ENCODE results near the gene CMIP.

CMIP gene

DNA sequence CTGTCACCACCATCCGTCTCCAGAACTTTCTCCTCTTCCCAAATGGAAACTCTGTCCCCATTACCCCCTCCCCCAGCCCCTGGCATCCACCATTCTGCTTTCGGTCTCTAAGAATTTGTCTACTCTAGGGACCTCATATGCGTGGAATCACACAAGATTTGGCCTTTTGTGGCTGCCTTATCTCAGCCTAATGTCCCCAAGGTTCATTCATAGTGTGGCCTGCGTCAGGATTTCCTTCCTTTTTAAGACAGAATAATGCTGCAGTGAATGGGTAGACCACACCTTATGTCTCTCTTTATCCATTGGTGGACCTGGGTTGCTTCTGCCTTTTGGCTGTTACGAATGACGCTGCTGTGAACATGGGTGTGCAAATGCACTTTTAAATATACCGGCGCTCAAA is 194.7 kb downstream of the CMIP start:
- H3K4me2 ChIP-seq (ENCODE audit: low read depth, low read length, poor library complexity, severe bottlenecking) = no peak overlapping the region
- no peaks in the 10 kb centered on the region for H3K9me2 ChIP-seq (replicated peaks; ENCODE audit: low read depth, low read length)
- TF ChIP-seq, protein P1, sequence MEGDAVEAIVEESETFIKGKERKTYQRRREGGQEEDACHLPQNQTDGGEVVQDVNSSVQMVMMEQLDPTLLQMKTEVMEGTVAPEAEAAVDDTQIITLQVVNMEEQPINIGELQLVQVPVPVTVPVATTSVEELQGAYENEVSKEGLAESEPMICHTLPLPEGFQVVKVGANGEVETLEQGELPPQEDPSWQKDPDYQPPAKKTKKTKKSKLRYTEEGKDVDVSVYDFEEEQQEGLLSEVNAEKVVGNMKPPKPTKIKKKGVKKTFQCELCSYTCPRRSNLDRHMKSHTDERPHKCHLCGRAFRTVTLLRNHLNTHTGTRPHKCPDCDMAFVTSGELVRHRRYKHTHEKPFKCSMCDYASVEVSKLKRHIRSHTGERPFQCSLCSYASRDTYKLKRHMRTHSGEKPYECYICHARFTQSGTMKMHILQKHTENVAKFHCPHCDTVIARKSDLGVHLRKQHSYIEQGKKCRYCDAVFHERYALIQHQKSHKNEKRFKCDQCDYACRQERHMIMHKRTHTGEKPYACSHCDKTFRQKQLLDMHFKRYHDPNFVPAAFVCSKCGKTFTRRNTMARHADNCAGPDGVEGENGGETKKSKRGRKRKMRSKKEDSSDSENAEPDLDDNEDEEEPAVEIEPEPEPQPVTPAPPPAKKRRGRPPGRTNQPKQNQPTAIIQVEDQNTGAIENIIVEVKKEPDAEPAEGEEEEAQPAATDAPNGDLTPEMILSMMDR (conservative IDR thresholded peaks at IDR 0.05; ENCODE audit: low read length) = no peak
- no peak for TF ChIP-seq EZH2phosphoT487 (IDR thresholded peaks at IDR 0.05; ENCODE audit: borderline replicate concordance)
- no peaks in the 10 kb centered on the region for H3K79me2 ChIP-seq (ENCODE audit: insufficient read depth, low read length)
- no peaks in the 10 kb centered on the region for H3F3A ChIP-seq (ENCODE audit: low read depth)
- no peaks in the 10 kb centered on the region for H3K4me1 ChIP-seq (ENCODE audit: insufficient read depth, low read length, poor library complexity, severe bottlenecking)
- H4K20me1 ChIP-seq (ENCODE audit: insufficient read depth, low read length, poor library complexity, severe bottlenecking) = no peaks in the 10 kb centered on the region
- H3K9ac ChIP-seq (ENCODE audit: low read depth, low read length, poor library complexity, severe bottlenecking) = no peak overlapping the region
- no peaks in the 10 kb centered on the region for H3K36me3 ChIP-seq (ENCODE audit: insufficient read depth, low read length)
- H3K9me3 ChIP-seq (ENCODE audit: insufficient read depth, low read depth, low read length) = no peaks in the 10 kb centered on the region
- H2AFZ ChIP-seq (ENCODE audit: low read length) = no peak overlapping the region
- H3K27me3 ChIP-seq (ENCODE audit: insufficient read depth, low read length, poor library complexity, severe bottlenecking) = no peaks in the 10 kb centered on the region
- H3K4me3 ChIP-seq (ENCODE audit: low read length, poor library complexity, severe bottlenecking) = no peak overlapping the region

DNA sequence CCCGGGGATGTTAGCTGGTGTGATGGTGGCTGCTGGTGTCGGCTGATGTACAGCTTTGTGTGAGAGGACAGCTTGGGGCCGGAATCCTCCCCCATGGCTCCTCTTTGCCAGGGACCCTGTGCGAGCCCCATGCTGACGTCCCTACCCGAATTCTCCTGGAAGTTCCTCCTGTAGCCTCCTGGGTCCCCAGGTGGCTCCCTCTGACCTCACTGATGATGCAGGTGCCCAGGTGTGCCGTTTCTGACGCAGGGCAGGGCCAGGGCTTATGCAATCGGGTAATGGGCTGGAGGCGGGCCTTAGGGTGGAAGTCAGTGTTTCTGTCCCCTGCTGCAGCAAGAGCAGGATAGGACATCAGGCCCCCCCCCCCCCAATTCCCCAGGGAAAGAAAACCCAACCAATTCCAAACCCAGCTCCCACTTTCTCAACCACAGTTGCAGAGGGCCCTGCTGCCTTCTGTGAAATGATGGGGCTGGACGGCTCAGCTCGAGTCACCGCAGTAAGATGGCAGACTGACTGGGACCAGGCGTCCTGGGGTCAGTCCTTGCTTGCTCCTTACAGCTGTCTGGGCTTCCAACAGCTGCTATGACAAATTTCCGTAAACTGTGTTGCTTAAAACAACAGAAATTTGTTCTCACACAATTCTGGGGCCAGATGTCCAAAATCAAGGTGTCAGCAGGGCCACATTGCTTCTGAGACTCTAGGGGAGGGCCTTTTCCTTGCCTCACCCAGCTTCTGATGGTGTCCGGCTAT is 195.5 kb downstream of the CMIP start:
- Histone ChIP-seq H3K79me2 (ENCODE audit: insufficient read depth, low read length) (no peaks in the 10 kb centered on the region), H2AFZ (ENCODE audit: low read length) (no peak overlapping the region), H3K27me3 (ENCODE audit: insufficient read depth, low read length, poor library complexity, severe bottlenecking) (no peaks in the 10 kb centered on the region), H3K9me2 (replicated peaks; ENCODE audit: low read depth, low read length) (no peaks in the 10 kb centered on the region), H3K4me1 (ENCODE audit: insufficient read depth, low read length, poor library complexity, severe bottlenecking) (no peaks in the 10 kb centered on the region), H4K20me1 (ENCODE audit: insufficient read depth, low read length, poor library complexity, severe bottlenecking) (no peaks in the 10 kb centered on the region), H3K9me3 (ENCODE audit: insufficient read depth, low read depth, low read length) (no peaks in the 10 kb centered on the region), H3K36me3 (ENCODE audit: insufficient read depth, low read length) (no peaks in the 10 kb centered on the region), H3K4me2 (ENCODE audit: low read depth, low read length, poor library complexity, severe bottlenecking) (no peak overlapping the region), H3K4me3 (ENCODE audit: low read length, poor library complexity, severe bottlenecking) (no peak overlapping the region), H3K9ac (ENCODE audit: low read depth, low read length, poor library complexity, severe bottlenecking) (no peak overlapping the region), H3F3A (ENCODE audit: low read depth) (no peaks in the 10 kb centered on the region)
- TF ChIP-seq, protein P1 (conservative IDR thresholded peaks at IDR 0.05; ENCODE audit: low read length) = no peak
- TF ChIP-seq EZH2phosphoT487 (IDR thresholded peaks at IDR 0.05; ENCODE audit: borderline replicate concordance) = no peak

DNA sequence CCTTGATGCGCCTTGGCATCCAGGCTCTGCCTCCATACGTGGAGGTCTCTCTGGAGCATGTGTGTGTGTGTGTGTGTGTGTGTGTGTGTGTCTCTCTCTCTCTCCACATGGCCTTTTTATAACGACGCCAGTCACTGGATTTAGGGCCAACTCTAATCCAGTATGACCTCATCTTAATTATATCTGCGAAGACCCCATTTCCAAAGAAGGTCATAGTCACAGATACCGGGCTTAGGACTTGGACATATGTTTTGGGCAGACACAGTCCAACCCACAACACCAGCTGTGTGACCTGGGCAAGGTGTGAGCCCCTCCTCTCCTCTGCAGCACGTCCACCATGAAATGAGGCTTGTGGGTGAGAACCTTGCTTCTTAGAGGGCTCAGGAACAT is 196.1 kb downstream of the CMIP start:
- H3K9ac ChIP-seq (ENCODE audit: low read depth, low read length, poor library complexity, severe bottlenecking) = no peak overlapping the region
- no peak overlapping the region for H3K4me2 ChIP-seq (ENCODE audit: low read depth, low read length, poor library complexity, severe bottlenecking)
- no peaks in the 10 kb centered on the region for H4K20me1 ChIP-seq (ENCODE audit: insufficient read depth, low read length, poor library complexity, severe bottlenecking)
- no peak overlapping the region for H3K4me3 ChIP-seq (ENCODE audit: low read length, poor library complexity, severe bottlenecking)
- no peaks in the 10 kb centered on the region for H3K9me3 ChIP-seq (ENCODE audit: insufficient read depth, low read depth, low read length)
- H3K27me3 ChIP-seq (ENCODE audit: insufficient read depth, low read length, poor library complexity, severe bottlenecking) = no peaks in the 10 kb centered on the region
- H3K79me2 ChIP-seq (ENCODE audit: insufficient read depth, low read length) = no peaks in the 10 kb centered on the region
- H3K4me1 ChIP-seq (ENCODE audit: insufficient read depth, low read length, poor library complexity, severe bottlenecking) = no peaks in the 10 kb centered on the region
- no peaks in the 10 kb centered on the region for H3K9me2 ChIP-seq (replicated peaks; ENCODE audit: low read depth, low read length)
- no peaks in the 10 kb centered on the region for H3K36me3 ChIP-seq (ENCODE audit: insufficient read depth, low read length)
- TF ChIP-seq EZH2phosphoT487 (IDR thresholded peaks at IDR 0.05; ENCODE audit: borderline replicate concordance) = no peak
- TF ChIP-seq, protein P1 (conservative IDR thresholded peaks at IDR 0.05; ENCODE audit: low read length) = no peak
- H3F3A ChIP-seq (ENCODE audit: low read depth) = no peaks in the 10 kb centered on the region
- H2AFZ ChIP-seq (ENCODE audit: low read length) = no peak overlapping the region

All from Loucy (cell line).